CD4-positive, alpha-beta T cell treated with Interleukin-6 at 100 ng/mL for 8 hours (primary cell): ENCODE measurements around the gene DLX3.
A peak's percentile ranks its signal among the peaks of the same experiment; 100 is the strongest.
"Not testable (repeated sequence)": the region's sequence is repeated elsewhere in the genome, so short reads cannot be mapped to it uniquely, and the experiment has no call there.

Experiments used
- DNase-seq: peaks from one replicate; pipeline ENCODE4 v3.0.0-alpha.2; 2020; ENCODE audit warnings: mixed read lengths, low spot score

DLX3 gene

GRCh38 chr17:49995055-49995738 lies at the start of gene DLX3:
TSS of gene DLX3 (minus strand) at chr17:49995224. CDS start at chr17:49994998, 226 bp downstream.
- DNase-seq = no peak

GRCh38 chr17:50044483-50044882 lies 49.5 kb upstream of the DLX3 start:
- no peak for DNase-seq

GRCh38 chr17:50043290-50044148 lies 48.5 kb upstream of the DLX3 start:
- DNase-seq = no peak

- no peak for DNase-seq
Observed at GRCh38 chr17:50042211-50042610, 47.2 kb upstream of the DLX3 start.

- not testable (repeated sequence) for DNase-seq
Observed at GRCh38 chr17:50040496-50040895, 45.5 kb upstream of the DLX3 start.

- DNase-seq = no peak
Observed at GRCh38 chr17:50039058-50039457, 44.0 kb upstream of the DLX3 start.

- no peak for DNase-seq
Observed at GRCh38 chr17:50037321-50038107, 42.5 kb upstream of the DLX3 start.

- DNase-seq = no peak
Observed at GRCh38 chr17:50036455-50037261, 41.6 kb upstream of the DLX3 start.

GRCh38 chr17:50035945-50036344 lies 40.9 kb upstream of the DLX3 start:
- no peak for DNase-seq

- no peak for DNase-seq
Observed at GRCh38 chr17:50035421-50035879, 40.4 kb upstream of the DLX3 start.

- DNase-seq = no peak
Observed at GRCh38 chr17:50034498-50035364, 39.7 kb upstream of the DLX3 start.

- DNase-seq = no peak
Observed at GRCh38 chr17:50033316-50033715, 38.3 kb upstream of the DLX3 start.

- no peak for DNase-seq
Observed at GRCh38 chr17:50029185-50029584, 34.2 kb upstream of the DLX3 start.

- DNase-seq = no peak
Observed at GRCh38 chr17:50028736-50029120, 33.7 kb upstream of the DLX3 start.

- DNase-seq = no peak
Observed at GRCh38 chr17:50027881-50028735, 33.1 kb upstream of the DLX3 start.

GRCh38 chr17:50027172-50027880 lies 32.3 kb upstream of the DLX3 start:
- no peak for DNase-seq

- peak; percentile 75 for DNase-seq
Observed at GRCh38 chr17:50026837-50027171, 31.8 kb upstream of the DLX3 start.

- DNase-seq = no peak
Observed at GRCh38 chr17:50026046-50026675, 31.1 kb upstream of the DLX3 start.

GRCh38 chr17:50024808-50025207 lies 29.8 kb upstream of the DLX3 start:
- DNase-seq = no peak
